Measurements from ENCODE around the gene CTNNA2. TPM values are rescaled to one million over a fixed set of nuclear protein-coding genes. Genes with fewer than 3 reads are reported as not detected.
A peak's percentile ranks its signal among the peaks of the same experiment; 100 is the strongest.

The CTNNA2 gene
- total and polyA plus RNA-seq, 4 donors = 0.01 to 0.37 TPM; not detected in 2

DNA sequence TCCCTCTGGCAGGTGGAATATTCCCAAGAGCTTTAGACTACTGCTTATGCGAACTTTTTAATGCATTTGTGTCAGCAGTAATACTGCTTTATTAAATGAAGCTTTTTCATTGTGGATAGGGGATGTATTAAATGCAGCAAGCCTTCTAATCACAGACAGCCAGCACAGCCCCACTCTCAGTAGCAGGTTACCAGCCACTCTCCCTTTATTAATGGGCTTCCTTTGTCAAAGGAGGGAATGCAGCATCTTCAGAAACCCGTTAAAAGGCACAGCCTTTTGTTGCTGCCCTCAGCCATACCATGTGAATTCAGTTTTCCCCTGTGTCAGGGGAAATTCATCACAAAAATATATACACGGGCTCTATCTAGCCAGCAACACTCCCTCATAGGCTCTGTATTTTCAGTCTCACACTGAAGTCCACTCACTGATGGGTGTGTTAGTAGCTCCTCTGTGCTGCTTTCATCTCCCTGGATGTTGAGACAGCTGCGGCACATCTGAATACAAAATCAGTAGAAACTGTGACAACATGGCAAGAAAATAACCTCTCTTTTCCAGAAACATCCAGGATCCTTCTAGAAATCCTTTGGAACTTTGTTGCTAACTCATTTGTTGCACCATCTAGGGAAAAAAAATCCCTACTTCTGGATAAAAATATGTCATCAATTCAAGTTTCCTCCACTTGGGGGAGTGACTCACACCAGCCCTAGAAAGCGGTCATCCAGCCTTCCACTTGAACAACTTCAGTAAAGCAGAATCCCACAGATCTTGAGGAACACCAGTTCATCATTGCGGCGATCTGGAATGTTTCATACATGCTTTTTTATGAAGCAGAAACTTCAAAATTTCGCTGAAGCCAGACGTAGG, 743.3 kb downstream of the CTNNA2 start:
- Histone ChIP-seq H3K4me1 (ENCODE audit: control insufficient read depth in 5 of 5, insufficient read depth in 5 of 5, low read length in 5 of 5) (peaks cover 0 to 4% (median 0%) of the 10 kb centered on the region in 5 donors), H3K9ac (ENCODE audit: insufficient read depth in 1 of 2, low read length in 2 of 2) (no peak overlapping the region), H3K4me3 (no peak overlapping the region), H3K27ac (ENCODE audit: low read depth in 1 of 2, low read length in 1 of 2) (no peak overlapping the region), H3K9me3 (ENCODE audit: control insufficient read depth in 4 of 4, insufficient read depth in 3 of 4, low read length in 3 of 4) (no peaks in the 10 kb centered on the region), H3K36me3 (ENCODE audit: control insufficient read depth in 4 of 4, insufficient read depth in 4 of 4, low read length in 4 of 4) (no peaks in the 10 kb centered on the region), H3K27me3 (ENCODE audit: control insufficient read depth in 3 of 3, insufficient read depth in 3 of 3, low read length in 2 of 3) (no peaks in the 10 kb centered on the region)
- 62 to 74% methylated on average over 9 of the region's 9 CpGs for WGBS, 2 donors
- ATAC-seq (ENCODE audit: insufficient read depth, low FRiP score) (no peak), DNase-seq (peak in 2 of 3 donors; percentile 15 to 32)
- TF ChIP-seq, protein P1, sequence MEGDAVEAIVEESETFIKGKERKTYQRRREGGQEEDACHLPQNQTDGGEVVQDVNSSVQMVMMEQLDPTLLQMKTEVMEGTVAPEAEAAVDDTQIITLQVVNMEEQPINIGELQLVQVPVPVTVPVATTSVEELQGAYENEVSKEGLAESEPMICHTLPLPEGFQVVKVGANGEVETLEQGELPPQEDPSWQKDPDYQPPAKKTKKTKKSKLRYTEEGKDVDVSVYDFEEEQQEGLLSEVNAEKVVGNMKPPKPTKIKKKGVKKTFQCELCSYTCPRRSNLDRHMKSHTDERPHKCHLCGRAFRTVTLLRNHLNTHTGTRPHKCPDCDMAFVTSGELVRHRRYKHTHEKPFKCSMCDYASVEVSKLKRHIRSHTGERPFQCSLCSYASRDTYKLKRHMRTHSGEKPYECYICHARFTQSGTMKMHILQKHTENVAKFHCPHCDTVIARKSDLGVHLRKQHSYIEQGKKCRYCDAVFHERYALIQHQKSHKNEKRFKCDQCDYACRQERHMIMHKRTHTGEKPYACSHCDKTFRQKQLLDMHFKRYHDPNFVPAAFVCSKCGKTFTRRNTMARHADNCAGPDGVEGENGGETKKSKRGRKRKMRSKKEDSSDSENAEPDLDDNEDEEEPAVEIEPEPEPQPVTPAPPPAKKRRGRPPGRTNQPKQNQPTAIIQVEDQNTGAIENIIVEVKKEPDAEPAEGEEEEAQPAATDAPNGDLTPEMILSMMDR (IDR thresholded peaks at IDR 0.05; ENCODE audit: control extremely low read depth, extremely low read depth) = no peak

DNA sequence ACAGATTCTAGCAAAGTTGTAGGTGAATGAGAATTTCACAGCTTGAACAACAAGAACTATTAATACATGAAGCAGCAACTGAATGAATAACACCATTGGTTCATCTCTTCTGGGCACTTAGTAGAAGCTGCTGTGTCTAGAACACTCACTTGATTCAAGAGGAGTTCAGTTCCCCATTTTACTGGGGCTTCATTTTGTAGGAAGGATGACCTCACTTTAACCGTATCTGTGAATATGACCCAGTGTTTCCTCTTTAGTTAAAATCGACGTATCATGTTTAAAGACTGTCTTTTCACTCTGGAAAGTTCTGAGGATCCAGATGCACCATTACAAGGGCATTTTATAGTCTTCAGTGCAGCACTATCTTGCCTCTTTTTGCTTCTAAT, 743.9 kb downstream of the CTNNA2 start:
- Histone ChIP-seq H3K4me3 (no peak overlapping the region), H3K4me1 (ENCODE audit: control insufficient read depth in 5 of 5, insufficient read depth in 5 of 5, low read length in 5 of 5) (peaks cover 0 to 4% (median 0%) of the 10 kb centered on the region in 5 donors), H3K27me3 (ENCODE audit: control insufficient read depth in 3 of 3, insufficient read depth in 3 of 3, low read length in 2 of 3) (no peaks in the 10 kb centered on the region), H3K36me3 (ENCODE audit: control insufficient read depth in 4 of 4, insufficient read depth in 4 of 4, low read length in 4 of 4) (no peaks in the 10 kb centered on the region), H3K9ac (ENCODE audit: insufficient read depth in 1 of 2, low read length in 2 of 2) (no peak overlapping the region), H3K27ac (ENCODE audit: low read depth in 1 of 2, low read length in 1 of 2) (no peak overlapping the region), H3K9me3 (ENCODE audit: control insufficient read depth in 4 of 4, insufficient read depth in 3 of 4, low read length in 3 of 4) (no peaks in the 10 kb centered on the region)
- TF ChIP-seq, protein P1 (IDR thresholded peaks at IDR 0.05; ENCODE audit: control extremely low read depth, extremely low read depth) = no peak
- DNase-seq (no peak), ATAC-seq (ENCODE audit: insufficient read depth, low FRiP score) (no peak)
- 30 to 53% methylated on average over 3 of the region's 3 CpGs for WGBS, 2 donors

DNA sequence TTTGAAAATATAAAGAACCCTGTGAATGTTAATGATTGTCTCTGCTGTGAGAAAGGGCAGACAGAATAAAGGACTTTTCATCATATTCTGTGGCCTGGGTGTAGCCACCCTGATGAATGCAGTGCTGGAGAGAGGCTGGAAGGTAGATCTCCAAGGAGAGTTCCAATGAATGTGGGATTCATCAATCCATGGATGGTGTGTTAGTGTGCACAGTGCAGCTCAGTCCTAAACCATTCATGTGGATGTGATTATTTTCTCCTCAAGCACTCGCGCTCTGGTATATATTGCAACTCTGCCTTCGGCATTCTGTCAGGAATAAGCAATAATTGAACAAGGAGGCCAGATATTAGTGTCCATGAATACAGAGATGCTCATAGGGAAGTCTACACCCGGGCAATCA, 744.6 kb downstream of the CTNNA2 start:
- H3K9ac ChIP-seq (ENCODE audit: insufficient read depth in 1 of 2, low read length in 2 of 2) = no peak overlapping the region
- WGBS, 2 donors = 95 to 96% methylated on average over 4 of the region's 4 CpGs
- no peak for ATAC-seq (ENCODE audit: insufficient read depth, low FRiP score)
- no peaks in the 10 kb centered on the region for H3K9me3 ChIP-seq (ENCODE audit: control insufficient read depth in 4 of 4, insufficient read depth in 3 of 4, low read length in 3 of 4)
- no peaks in the 10 kb centered on the region for H3K27me3 ChIP-seq (ENCODE audit: control insufficient read depth in 3 of 3, insufficient read depth in 3 of 3, low read length in 2 of 3)
- H3K4me1 ChIP-seq (ENCODE audit: control insufficient read depth in 5 of 5, insufficient read depth in 5 of 5, low read length in 5 of 5) = peaks cover 0 to 4% (median 0%) of the 10 kb centered on the region in 5 donors
- H3K36me3 ChIP-seq (ENCODE audit: control insufficient read depth in 4 of 4, insufficient read depth in 4 of 4, low read length in 4 of 4) = no peaks in the 10 kb centered on the region
- TF ChIP-seq, protein P1 (IDR thresholded peaks at IDR 0.05; ENCODE audit: control extremely low read depth, extremely low read depth) = no peak
- DNase-seq = no peak
- H3K27ac ChIP-seq (ENCODE audit: low read depth in 1 of 2, low read length in 1 of 2) = no peak overlapping the region
- H3K4me3 ChIP-seq = no peak overlapping the region
